Fibroblast of lung (primary cell): ENCODE measurements around the gene MRPL14. TPM values are rescaled to one million over a fixed set of nuclear protein-coding genes. Genes with fewer than 3 reads are reported as not detected.

Source experiments
- DNase-seq, 2 donors: peaks; one replicate each; pipeline versions ENCODE4 v3.0.0 to v3.0.0-alpha.2; 2010; ENCODE audit warnings: low read depth in 2 of 2
- H2AFZ ChIP-seq: 2 replicates; pipeline ENCODE4 v1.5.1; 2012; ENCODE audit warnings: low read length, control low read depth, inconsistent platforms
- H3K27ac ChIP-seq: 2 replicates; pipeline ENCODE4 v1.5.1; 2011; ENCODE audit warnings: low read length, control low read depth; ENCODE audit not compliant: insufficient read depth
- H3K27me3 ChIP-seq: 2 replicates; pipeline ENCODE4 v1.5.1; 2011; ENCODE audit warnings: mild to moderate bottlenecking, low read length; ENCODE audit not compliant: control insufficient read depth, insufficient read depth
- H3K36me3 ChIP-seq: 2 replicates; pipeline ENCODE4 v1.5.1; 2011; ENCODE audit warnings: low read length; ENCODE audit not compliant: control insufficient read depth, insufficient read depth
- H3K4me1 ChIP-seq: 2 replicates; pipeline ENCODE4 v1.5.1; 2011; ENCODE audit warnings: low read length; ENCODE audit not compliant: control insufficient read depth, insufficient read depth; ENCODE audit errors: extremely low read depth
- H3K4me2 ChIP-seq: 2 replicates; pipeline ENCODE4 v1.5.1; 2011; ENCODE audit warnings: low read length, control low read depth; ENCODE audit not compliant: insufficient read depth; ENCODE audit errors: extremely low read depth
- H3K4me3 ChIP-seq, 4 experiments: fragments of 200-600 bp in 1 of 4; sonication (generic) in 1 of 4; replicated peaks in 1 of 4; 2 replicates each; pipeline ENCODE4 v1.5.1; 2011 to 2016; ENCODE audit warnings: low read length in 4 of 4, low read depth in 3 of 4, mild to moderate bottlenecking in 3 of 4, control low read depth in 2 of 4, inconsistent platforms in 1 of 4, mixed read lengths in 1 of 4; ENCODE audit not compliant: insufficient read depth in 1 of 4; ENCODE audit errors: control extremely low read depth in 1 of 4
- H3K79me2 ChIP-seq: 2 replicates; pipeline ENCODE4 v1.5.1; 2012; ENCODE audit warnings: mild to moderate bottlenecking, low read length, inconsistent platforms; ENCODE audit not compliant: control insufficient read depth, insufficient read depth
- H3K9ac ChIP-seq: 2 replicates; pipeline ENCODE4 v1.5.1; 2011; ENCODE audit warnings: mild to moderate bottlenecking, low read length, control low read depth; ENCODE audit not compliant: insufficient read depth
- H3K9me3 ChIP-seq: 2 replicates; pipeline ENCODE4 v1.5.1; 2012; ENCODE audit warnings: low read depth, low read length; ENCODE audit not compliant: control insufficient read depth, insufficient read depth
- H4K20me1 ChIP-seq: 2 replicates; pipeline ENCODE4 v1.5.1; 2011; ENCODE audit warnings: low read length; ENCODE audit not compliant: control insufficient read depth, insufficient read depth; ENCODE audit errors: extremely low read depth
- CTCF ChIP-seq, 2 donors: IDR thresholded peaks in 1 of 2; conservative IDR thresholded peaks in 1 of 2; 1 replicate in 1 of 2; 2 replicates in 1 of 2; pipeline ENCODE4 v1.5.1; 2011 to 2012; ENCODE audit warnings: low read length in 2 of 2, control low read depth in 1 of 2, inconsistent platforms in 1 of 2, low read depth in 1 of 2, mild to moderate bottlenecking in 1 of 2
- EZH2 ChIP-seq: IDR thresholded peaks from 2 replicates; pipeline ENCODE4 v1.5.1; 2012; ENCODE audit warnings: low read length, control low read depth, mild to moderate bottlenecking; ENCODE audit errors: missing control alignments
- polyA plus RNA-seq, 2 donors: library from polyadenylated mRNA; depleted of rRNA in 1 of 2; stranded (reverse) in 1 of 2; unstranded in 1 of 2; fragments of >200 nt; gene quantifications; 2 replicates each; pipeline ENCODE4 v1.2.1, GENCODE V29; 2011 to 2012; ENCODE audit warnings: missing spikeins in 1 of 2
- total RNA-seq: library from RNA; depleted of rRNA; stranded (reverse); fragments of >200 nt; gene quantifications from 2 replicates; pipeline ENCODE4 v1.2.1, GENCODE V29; 2014

MRPL14 gene
- total and polyA plus RNA-seq, 2 donors (not counting 1 experiment from before 2014, with no cell fraction given): 36.2 to 60.6 TPM

- H2AFZ ChIP-seq: no peak overlapping the region
- H3K4me3 ChIP-seq: no peak overlapping the region
- H4K20me1 ChIP-seq: no peaks in the 10 kb centered on the region
- no peak overlapping the region for H3K27ac ChIP-seq
- no peaks in the 10 kb centered on the region for H3K27me3 ChIP-seq
- no peak for TF ChIP-seq CTCF (conservative IDR thresholded peaks at IDR 0.05 in 1 of 2, IDR thresholded peaks at IDR 0.05 in 1 of 2; ENCODE audit: low read depth in 1 of 2, low read length in 2 of 2)
- no peak for TF ChIP-seq EZH2
- H3K36me3 ChIP-seq: no peaks in the 10 kb centered on the region
- H3K79me2 ChIP-seq: no peaks in the 10 kb centered on the region
- no peak overlapping the region for H3K9ac ChIP-seq
- H3K9me3 ChIP-seq: no peaks in the 10 kb centered on the region
- no peak for DNase-seq
- peaks cover 37% of the 10 kb centered on the region for H3K4me1 ChIP-seq
- no peak overlapping the region for H3K4me2 ChIP-seq
These were observed 50.7 kb downstream of the MRPL14 start for GRCh38 chr6:44076356-44077213.

- Histone ChIP-seq H3K27ac (no peak overlapping the region), H4K20me1 (no peaks in the 10 kb centered on the region), H3K4me2 (no peak overlapping the region), H3K36me3 (no peaks in the 10 kb centered on the region), H3K27me3 (no peaks in the 10 kb centered on the region), H3K9ac (no peak overlapping the region), H3K9me3 (no peaks in the 10 kb centered on the region), H3K4me3 (no peak overlapping the region), H2AFZ (no peak overlapping the region), H3K79me2 (no peaks in the 10 kb centered on the region), H3K4me1 (peaks cover 41% of the 10 kb centered on the region)
- no peak for TF ChIP-seq CTCF (conservative IDR thresholded peaks at IDR 0.05 in 1 of 2, IDR thresholded peaks at IDR 0.05 in 1 of 2; ENCODE audit: low read depth in 1 of 2, low read length in 2 of 2)
- TF ChIP-seq EZH2: no peak
- no peak for DNase-seq
These were observed 51.5 kb downstream of the MRPL14 start for GRCh38 chr6:44075647-44076355.
